A673 (cell line): ENCODE measurements around the gene SCO1.

Experiments used
- EZH2 ChIP-seq: fragments of 200-600 bp; sonication (generic); IDR thresholded peaks from 2 replicates; pipeline ENCODE4 v1.6.1; 2017; ENCODE audit warnings: borderline replicate concordance, low read depth, mild to moderate bottlenecking, mixed read lengths, antibody characterized with exemption, low read length; ENCODE audit not compliant: poor library complexity, severe bottlenecking
- TF ChIP-seq, protein P1 (sequence below): fragments of 300-800, 200-600 bp; sonication (generic); conservative IDR thresholded peaks from 2 replicates; pipeline ENCODE4 v1.5.1; 2017; ENCODE audit warnings: low read depth, mild to moderate bottlenecking, antibody characterized with exemption, low read length, moderate library complexity, mixed read lengths

GRCh38 chr17:10623737-10624338, 73.5 kb downstream of the SCO1 start:
- TF ChIP-seq, protein P1, sequence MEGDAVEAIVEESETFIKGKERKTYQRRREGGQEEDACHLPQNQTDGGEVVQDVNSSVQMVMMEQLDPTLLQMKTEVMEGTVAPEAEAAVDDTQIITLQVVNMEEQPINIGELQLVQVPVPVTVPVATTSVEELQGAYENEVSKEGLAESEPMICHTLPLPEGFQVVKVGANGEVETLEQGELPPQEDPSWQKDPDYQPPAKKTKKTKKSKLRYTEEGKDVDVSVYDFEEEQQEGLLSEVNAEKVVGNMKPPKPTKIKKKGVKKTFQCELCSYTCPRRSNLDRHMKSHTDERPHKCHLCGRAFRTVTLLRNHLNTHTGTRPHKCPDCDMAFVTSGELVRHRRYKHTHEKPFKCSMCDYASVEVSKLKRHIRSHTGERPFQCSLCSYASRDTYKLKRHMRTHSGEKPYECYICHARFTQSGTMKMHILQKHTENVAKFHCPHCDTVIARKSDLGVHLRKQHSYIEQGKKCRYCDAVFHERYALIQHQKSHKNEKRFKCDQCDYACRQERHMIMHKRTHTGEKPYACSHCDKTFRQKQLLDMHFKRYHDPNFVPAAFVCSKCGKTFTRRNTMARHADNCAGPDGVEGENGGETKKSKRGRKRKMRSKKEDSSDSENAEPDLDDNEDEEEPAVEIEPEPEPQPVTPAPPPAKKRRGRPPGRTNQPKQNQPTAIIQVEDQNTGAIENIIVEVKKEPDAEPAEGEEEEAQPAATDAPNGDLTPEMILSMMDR, result no peak
- no peak for TF ChIP-seq EZH2
